HG03354 (cell line): ENCODE results near the gene PTCSC3.

Experiments
- ATAC-seq: cut with Tn5 transposase; IDR thresholded peaks from one replicate; pipeline ENCODE4 v1.9.1; 2021; ENCODE audit warnings: mild to moderate bottlenecking; ENCODE audit not compliant: unreplicated experiment, poor library complexity, severe bottlenecking

PTCSC3 gene

DNA sequence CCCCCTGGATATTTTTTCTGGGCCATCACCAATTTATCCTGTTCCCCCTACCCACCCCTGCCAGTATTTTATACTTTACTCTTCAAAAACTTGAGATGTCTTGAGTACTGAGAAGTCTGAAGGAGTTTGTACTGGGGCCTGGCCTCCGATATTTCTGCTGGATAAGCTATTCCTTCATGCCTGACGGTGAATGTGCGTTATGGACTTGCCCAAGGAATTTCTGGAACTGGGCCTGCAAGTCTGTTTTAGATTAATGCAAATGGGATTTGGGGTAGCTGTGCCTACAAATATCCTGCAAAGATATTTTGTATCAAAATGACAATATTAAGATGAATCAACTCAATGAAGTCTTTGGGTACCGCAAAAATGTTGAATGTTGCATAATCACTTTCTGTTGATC, at the start of gene PTCSC3:
Gene PTCSC3, minus strand, starts transcription at position 199 of the 400 bp plus-strand sequence.
- no peak for ATAC-seq

DNA sequence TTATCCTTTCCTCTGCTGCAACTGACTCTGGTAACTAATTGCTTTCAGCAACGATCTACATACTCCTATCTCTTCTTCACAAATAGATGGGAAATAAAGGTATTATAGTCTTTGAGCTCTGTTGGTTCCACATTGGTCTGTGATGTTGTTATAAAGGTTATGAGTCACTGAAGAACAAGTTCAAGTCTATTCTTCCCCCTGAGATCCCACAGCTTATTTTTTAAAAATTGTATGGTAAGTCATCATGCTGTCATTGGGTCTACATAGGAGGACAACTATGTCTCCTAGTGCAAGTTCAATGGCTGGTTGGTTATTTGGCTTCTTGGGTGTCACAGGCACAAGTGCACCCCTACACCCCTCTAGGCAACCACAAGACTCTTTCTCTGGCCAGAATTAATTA, 49.6 kb upstream of the PTCSC3 start:
- no peak for ATAC-seq

DNA sequence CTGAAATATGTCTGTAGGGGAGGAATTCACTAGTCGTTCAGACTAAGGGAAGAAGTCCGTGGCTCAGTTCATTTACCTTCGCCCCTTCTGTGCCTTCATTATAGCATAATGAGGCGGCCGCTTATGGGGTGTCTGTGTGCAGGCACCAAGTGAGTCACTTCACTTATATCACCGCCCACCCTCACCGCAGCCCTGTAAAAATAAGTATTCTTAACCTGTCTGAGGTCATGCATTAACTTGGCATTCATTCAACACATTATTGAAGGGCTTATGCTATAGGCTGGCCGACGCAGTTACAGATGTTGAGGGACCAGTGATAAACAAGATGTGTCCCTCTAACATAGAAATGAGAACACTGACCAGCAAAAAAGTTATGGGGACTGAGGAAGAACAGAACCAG, 47.7 kb upstream of the PTCSC3 start:
- no peak for ATAC-seq

DNA sequence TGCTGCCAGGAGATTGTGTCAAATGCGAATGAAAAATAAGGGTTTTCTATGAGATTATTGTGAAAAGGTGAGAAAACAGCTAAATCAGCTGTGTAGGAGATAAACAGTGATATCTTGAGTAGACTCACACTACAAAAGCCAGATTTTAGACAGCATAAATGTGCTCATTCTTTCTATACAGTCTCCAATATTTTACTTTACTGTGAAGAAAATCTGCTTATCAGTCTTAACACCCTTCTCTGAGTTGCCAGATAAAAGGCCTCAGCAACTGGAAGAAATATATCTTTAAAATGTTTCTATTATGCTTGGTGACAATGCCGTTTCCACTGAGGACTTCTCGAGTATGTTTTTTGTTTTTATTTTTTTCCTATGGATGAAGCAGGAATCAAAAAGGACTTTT, 47.0 kb upstream of the PTCSC3 start:
- ATAC-seq, result no peak

DNA sequence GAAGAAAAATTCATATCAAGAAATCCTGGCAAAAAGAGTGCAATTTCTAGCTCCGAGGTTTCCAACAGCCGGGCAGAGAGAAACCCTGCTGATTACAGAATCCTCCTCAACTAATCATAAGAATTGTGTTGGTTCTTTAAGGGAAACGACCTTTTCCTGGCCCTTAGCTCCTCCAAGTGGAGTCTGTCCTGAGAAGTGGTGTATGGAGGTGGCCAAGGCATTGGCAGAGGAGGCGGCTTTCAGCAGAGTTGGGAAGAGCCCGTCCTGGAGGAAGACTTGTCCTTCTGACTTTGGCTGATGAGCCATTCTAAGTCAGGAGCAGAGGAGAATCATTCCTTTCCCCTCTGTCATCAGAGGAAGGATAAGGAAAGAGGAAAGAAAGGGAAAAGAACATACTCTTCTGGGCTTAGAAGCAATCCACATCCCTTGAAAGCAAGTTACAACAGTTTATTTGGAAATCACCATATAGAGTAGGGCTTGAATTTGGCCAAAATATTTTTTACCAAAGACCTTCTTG, 46.5 kb upstream of the PTCSC3 start:
- ATAC-seq, result no peak

DNA sequence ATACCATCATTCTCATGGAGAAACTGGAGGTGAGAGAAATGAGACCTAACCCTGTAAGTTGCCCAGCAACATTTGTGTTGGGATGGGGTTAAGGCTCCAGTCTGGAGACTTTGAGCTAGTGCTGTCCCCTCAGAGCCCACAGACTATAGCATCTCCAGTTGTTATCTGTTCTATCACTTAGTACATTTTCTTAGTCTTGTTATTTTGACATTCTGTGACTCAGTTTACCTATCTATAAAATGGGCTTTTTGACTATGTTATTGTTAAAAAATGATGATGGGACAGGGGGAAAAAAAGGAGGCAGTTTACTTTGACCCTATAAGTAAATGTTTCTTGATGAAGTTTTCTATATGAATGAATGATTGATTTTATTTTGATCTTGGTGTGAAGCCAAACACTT, 45.8 kb upstream of the PTCSC3 start:
- no peak for ATAC-seq

DNA sequence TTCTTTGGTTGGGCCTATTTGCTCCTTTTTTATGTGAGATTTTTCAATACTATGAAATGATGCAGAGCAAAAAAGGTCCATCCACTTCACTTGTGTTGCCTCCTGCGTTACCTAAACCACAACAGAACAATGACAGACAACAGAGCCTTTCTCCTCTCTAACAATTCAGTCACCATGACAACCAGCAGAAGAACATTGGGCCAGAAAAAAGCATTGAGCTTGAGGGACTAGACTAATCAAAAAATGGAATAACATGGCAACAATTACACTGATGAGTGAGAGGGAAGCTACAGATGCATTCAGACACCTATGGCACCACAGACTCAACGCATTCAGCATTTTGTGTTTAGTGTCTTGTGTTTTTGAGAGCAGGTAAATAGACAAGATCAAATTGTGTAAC, 44.6 kb upstream of the PTCSC3 start:
- ATAC-seq, result no peak

DNA sequence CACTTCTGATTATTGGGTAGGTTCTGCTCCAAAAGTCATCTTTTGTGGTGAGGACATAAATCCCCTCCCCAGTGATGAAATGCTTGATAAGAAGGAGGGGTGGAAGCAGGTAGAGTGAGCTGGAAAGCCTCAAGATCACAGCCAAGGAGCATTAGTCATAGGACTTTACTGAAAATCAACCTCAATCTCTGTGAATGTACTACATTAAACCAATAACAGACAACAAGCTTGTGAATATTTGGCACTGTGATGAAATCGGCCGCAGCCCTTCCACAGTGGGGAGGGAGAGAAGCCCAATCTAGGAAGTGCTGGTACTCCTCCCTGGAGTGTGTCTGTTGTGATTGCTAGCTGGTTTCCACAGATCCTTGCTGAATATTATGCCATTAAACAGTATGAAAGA, 41.2 kb upstream of the PTCSC3 start:
- no peak for ATAC-seq

DNA sequence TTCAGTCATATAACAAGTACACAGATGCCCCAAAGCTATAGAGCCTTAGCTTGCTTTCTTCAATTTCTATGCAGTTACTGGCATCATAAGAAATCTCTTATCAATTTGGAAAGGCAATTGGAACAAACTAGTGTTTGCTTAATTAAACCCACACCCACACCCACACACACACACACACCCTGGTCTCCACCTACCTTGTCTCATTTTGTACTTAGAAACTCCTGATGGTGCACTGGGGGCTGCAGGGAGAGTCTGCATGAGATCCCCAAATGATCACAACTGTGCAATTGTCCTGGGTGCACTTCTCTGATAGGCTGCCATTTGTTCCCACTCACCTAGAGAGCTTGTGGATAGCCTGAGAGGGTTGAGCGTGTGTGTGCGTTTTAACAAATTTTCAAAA, 40.5 kb upstream of the PTCSC3 start:
- no peak for ATAC-seq

DNA sequence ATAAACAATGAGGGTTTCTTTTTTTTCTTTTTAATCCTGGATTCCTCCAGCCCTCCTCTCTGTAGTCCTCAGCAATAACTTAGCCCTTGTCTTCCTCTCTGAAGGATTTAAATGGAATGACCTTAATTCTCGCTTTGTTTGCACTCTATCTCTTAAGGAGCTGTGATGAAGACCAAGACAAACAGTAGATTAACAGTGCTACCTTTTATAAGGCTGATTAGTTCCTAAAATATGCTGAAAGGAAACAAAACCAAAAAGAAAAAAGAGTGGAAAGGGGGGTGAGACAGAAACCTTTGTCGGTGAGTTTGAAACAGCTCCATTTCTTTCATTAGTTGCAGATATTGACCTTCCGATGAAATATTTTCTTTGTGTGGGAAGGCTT, 38.7 kb upstream of the PTCSC3 start:
- ATAC-seq, result no peak

DNA sequence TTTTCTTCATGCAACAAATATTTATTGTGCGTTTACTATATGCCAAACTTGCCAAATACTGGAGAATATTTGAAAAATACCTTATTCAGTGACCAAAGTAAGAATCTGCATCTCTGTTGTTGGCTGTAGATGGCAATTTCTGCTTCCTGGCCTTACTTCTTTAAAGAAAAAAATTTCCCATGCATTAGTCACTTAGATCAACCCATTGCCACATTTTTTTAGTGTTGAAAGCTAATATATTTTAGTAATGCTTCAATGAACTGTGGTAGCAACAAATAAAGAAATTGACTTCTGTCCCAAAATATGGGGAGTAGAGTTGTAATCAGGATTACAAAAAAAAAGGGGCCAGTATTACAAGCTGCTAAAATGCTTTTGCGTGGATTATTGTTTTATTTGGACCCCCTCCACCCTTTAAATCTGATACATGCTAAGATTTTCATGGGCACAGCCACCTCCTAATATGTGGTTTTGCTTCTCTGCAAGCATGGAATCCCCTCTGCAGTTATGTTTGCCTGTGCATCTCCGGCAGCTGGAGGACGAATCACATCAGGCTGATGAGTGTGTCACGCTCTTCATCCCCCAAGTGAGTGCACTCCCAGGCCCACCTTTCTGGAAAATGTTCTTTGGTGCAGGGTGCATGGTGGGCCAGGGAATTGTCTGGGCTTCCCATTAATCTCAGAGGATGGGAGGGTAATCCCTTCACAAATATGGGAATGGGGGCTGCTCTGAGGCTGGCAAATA, 38.1 kb upstream of the PTCSC3 start:
- ATAC-seq, result no peak

DNA sequence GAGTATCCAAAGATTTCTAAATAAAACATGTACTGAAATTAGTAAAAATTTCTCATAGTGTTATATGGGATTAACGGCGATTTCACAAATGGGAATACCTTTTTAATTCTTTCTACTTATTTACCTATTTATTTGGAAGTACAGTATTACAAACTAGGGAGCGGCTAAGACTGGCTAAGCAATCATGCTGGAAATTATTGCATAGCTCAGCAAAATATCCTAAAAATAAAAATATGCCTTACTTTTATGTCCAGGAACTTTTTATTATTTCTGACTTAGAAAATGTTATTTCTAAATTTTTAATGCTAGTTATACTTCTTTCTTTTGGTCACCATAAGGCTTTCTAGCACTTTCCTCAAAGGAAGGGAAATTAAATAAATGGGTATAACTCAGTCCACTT, 36.5 kb upstream of the PTCSC3 start:
- no peak for ATAC-seq

DNA sequence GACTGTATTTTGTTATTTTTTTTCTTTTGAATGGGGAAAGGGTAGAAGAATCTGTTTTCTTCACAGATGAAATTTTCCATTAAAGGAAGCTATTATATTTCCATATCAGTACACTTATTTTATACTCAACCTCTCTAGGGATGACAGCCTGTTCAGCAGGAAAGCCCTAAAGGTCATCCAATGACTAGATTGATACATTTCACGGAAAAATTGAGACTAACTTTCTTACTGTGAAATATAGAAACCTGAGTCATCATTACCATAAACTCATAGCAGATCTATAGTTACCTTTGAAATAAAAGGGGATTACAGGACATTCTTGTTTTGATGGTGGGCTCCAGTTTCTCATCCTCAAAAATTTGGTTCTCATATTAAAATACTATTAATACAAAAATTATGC, 36.1 kb upstream of the PTCSC3 start:
- no peak for ATAC-seq

DNA sequence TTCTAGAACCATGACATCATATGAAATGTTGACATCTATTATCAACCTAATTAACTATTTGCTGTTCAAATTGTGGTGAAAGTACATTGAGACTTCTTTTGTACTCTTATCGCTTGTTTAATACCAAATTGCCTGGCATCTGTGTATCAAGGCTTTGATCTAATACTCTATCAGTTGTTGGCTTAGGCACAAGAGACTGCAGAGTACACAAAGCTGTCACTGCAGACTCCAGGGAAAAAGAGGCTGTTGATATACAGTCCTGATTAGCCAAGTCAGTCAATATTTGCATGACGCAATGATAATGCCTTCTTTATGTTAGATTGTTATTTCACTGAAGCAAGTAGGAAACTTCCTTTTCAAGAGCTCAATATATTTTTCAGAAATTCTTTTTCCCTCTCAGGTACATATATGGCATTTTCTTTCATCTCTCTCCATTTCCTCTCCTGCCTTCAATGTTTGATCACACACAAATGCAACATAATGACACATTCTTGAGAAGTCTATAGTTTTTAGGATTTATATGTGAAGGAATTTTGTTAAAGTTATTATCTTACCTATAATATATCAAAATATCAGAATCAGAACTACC, 32.3 kb upstream of the PTCSC3 start:
- ATAC-seq, result no peak

DNA sequence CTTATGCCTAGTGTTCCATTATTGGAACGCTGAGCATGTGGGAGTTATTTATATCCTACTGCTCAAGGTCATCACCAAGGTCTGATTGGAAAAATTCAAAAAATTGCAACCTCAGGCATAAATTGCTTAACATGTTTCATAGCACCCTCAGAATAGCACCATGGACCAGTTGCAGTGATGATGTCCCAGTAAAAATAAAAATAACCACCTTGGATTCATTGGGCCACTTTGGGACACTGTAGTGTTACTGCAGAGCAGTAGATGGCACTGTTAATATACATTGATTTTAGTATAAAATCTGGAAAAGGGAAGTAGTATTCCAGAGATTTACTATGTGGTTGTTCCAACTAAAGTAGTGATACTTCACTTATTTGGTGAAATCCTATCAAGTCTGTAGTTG, 31.0 kb upstream of the PTCSC3 start:
- ATAC-seq, result no peak

DNA sequence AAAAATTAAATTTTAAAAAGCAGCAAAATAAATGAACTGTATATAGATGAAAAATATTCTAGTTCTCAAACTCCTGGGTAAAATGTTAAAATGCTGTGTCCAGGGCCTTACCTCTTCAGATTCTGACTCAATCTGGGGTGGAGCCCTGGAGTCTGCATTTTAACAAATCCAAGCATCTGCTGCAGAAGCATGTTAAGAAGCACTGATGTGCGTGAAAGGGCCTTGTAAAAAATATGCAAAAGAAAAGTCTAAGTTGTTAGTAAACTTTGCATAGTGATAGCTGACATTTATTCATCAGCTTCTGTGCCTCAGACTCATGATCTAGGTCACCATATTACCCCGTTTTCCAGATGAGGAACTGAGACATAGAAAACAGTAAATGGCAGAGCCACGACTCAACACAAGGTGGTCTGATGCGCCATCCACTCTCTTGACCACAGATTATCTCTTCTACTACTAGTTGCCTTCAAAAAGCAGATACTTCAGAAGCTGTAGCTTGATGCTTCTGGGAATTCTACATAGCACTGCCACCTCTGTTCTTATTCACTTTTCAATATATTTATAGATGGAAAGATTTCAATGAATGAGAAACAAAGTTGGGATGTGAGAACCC, 28.0 kb upstream of the PTCSC3 start:
- no peak for ATAC-seq

DNA sequence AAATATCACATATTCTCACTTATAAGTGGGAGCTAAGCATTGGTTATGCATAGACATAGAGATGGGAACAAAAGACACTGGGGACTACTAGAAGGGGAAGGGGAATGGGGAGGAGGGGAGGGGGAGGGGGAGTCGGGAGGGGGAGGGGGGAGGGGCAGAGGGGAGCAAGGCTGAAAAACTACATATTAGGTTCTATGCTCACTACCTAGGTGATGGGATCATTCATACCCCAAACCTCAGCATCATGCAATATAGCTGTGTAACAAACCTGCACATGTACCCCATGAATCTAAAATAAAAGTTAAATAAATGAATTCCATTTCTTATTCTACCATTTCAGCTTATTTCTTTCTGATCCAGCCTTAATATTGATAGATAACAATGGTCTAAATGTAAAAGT, 21.9 kb upstream of the PTCSC3 start:
- ATAC-seq, result no peak

DNA sequence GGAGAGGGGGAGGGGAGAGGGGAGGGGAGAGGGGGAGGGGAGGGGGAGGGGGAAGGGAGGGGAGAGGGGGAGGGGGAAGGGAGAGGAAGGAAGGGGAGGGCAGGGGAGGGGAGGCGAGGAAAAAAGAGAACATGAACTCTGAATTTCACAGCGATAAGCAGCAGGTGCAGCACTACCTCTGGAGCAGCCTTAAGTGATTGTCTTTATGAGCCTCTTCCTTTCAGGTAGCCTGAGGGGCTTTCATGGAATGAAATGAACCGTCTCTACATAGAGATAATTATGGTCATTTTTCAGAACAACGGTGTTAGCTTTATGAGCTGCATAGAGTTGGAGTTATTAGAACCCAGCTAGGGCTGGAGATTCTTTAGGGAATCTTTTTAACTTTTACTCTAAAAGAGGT, 18.1 kb upstream of the PTCSC3 start:
- ATAC-seq, result no peak

DNA sequence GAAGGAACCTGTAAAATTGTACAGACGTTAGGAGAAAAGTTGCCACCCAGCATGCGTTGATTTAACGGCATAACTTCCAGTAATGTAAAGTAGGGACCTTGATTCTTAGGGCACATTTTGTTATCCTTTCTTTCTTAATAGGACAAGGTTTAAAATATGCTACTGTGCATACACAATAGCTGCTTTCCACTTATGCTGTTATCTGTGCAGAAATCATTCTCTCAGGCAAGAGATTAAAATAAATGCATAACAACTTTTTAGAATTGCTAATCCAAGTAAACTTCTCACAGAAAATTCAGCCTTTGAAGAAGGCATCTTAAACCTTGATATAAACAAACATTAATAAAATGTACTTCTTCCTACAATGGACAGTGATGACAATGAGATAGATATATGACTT, 16.0 kb upstream of the PTCSC3 start:
- ATAC-seq, result no peak

DNA sequence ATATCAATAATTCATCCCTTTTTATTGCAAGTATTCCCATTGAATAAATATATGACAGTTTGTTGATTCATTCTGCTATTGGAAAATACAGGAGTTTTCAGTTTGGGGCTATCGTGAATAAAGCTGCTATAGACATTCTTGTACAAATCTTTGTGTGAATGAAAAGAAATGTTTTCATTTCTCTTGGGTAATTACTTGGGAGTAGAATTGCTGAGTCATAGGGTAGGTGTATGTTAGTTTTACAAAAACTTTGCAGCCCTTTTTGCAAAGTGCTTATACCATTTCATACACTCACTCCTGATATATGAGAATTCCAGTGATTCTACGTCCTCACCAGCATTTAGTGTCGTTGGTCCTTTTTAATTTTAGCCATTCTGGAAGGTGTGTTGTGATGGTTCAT, 6.9 kb upstream of the PTCSC3 start:
- ATAC-seq, result no peak

DNA sequence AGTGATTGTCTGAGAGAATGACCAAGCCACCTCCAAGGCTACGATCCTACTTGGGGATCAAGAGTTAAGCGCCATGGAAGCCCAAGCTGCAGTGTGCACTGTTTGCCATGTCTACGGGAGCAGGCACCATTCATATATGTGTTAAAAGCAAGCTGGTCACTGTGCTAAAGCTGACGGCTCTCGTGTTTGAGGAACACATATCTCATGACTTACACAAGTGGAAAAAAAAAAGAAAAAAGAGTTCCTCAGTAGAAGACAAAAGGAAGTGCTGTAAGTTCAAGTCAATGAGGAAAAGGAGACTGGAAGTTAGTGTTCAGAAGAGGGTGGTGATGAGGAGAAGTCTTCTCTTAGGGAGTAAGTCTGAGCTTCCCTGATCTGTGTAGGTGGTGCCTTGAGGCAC, 4.9 kb upstream of the PTCSC3 start:
- ATAC-seq, result no peak
